GM23248 (cell line): Measurements from ENCODE around the gene MYPN.

ENCODE experiments used
- EZH2 ChIP-seq: fragments of 200-600 bp; sonication (generic); IDR thresholded peaks from 2 replicates; pipeline ENCODE4 v1.6.1; 2018; ENCODE audit warnings: antibody characterized with exemption, mild to moderate bottlenecking; ENCODE audit not compliant: insufficient read depth, poor library complexity, severe bottlenecking
- EZH2phosphoT487 ChIP-seq: fragments of 200-600 bp; sonication (generic); IDR thresholded peaks from 2 replicates; pipeline ENCODE4 v1.6.1; 2018; ENCODE audit warnings: antibody characterized with exemption, moderate library complexity, mild to moderate bottlenecking, low read depth; ENCODE audit not compliant: insufficient read depth

DNA sequence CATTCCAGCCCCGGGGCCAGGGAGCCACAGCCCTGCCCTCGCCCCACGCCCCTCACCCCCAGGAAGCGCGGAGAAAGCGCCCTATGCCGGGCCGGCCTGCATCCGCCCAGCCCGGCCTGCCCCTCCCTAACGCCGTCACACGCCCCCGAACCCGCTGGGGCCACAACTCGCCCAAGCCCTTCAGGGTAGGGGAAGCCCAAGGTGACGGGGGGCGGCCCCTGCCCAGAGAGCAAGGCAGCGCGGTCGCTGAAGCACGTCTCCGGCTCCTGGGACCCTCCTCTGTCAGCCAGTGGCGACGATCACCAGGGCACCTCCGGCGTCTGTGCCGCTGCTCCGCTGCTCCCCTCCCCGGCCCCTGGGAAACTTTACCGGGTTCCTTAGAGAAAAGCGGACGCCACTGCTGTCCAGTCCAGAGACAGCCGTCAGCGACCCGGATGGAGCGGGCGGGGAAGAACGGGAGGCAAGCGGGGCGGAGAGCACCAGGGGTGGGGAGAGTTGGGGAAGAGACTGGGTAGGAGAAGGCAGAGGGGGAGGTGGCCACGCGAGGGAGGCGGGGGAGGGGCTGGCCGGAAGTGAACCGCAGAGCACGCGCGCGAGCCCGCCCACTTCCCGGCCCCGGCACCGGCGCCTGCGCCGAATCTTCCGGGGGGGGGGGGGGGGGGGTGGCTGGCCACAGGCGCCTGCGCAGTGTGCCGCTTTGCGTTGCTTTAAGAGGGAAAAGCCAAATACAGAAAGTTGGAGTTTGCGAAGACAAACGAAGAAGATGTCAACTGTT, 34.3 kb upstream of the MYPN start, which contains the start of gene HERC4:
- no peak for TF ChIP-seq EZH2
- no peak for TF ChIP-seq EZH2phosphoT487
